COR-L47 (cell line): Measurements from ENCODE around the gene EVA1C.
"Not testable (repeated sequence)": the region's sequence is repeated elsewhere in the genome, so short reads cannot be mapped to it uniquely, and the experiment has no call there.

ENCODE experiments used
- DNase-seq: peaks from one replicate; lab custom pipeline; 2025; lab: John Stamatoyannopoulos, UW

The EVA1C gene

GRCh38 chr21:32424674-32425073, 12.2 kb downstream of the EVA1C start:
- DNase-seq, result no peak

GRCh38 chr21:32425628-32426027, 13.1 kb downstream of the EVA1C start:
- DNase-seq, result no peak

- DNase-seq, result no peak
These were observed 13.6 kb downstream of the EVA1C start for GRCh38 chr21:32426066-32426465.

- DNase-seq, result no peak
These were observed 14.1 kb downstream of the EVA1C start for GRCh38 chr21:32426592-32427051.

- DNase-seq, result no peak
These were observed 15.6 kb downstream of the EVA1C start for GRCh38 chr21:32427958-32428623.

GRCh38 chr21:32432982-32433660, 20.6 kb downstream of the EVA1C start:
- peak; percentile 23 for DNase-seq

- no peak for DNase-seq
These were observed 25.2 kb downstream of the EVA1C start for GRCh38 chr21:32437729-32438128.

- DNase-seq, result no peak
These were observed 30.2 kb downstream of the EVA1C start for GRCh38 chr21:32442566-32443318.

- no peak for DNase-seq
These were observed 32.6 kb downstream of the EVA1C start for GRCh38 chr21:32445101-32445500.

- not testable (repeated sequence) for DNase-seq
These were observed 33.9 kb downstream of the EVA1C start for GRCh38 chr21:32446440-32446839.

- no peak for DNase-seq
These were observed 34.7 kb downstream of the EVA1C start for GRCh38 chr21:32447224-32447623.

GRCh38 chr21:32448803-32449594, 36.5 kb downstream of the EVA1C start:
- DNase-seq, result no peak

GRCh38 chr21:32450881-32451701, 38.6 kb downstream of the EVA1C start:
- DNase-seq, result not testable (repeated sequence)

GRCh38 chr21:32452191-32452590, 39.7 kb downstream of the EVA1C start:
- not testable (repeated sequence) for DNase-seq

GRCh38 chr21:32452641-32453040, 40.1 kb downstream of the EVA1C start:
- no peak for DNase-seq

- DNase-seq, result no peak
These were observed 43.0 kb downstream of the EVA1C start for GRCh38 chr21:32455548-32455947.

GRCh38 chr21:32456497-32456918, 44.0 kb downstream of the EVA1C start:
- no peak for DNase-seq

GRCh38 chr21:32457360-32457840, 44.9 kb downstream of the EVA1C start:
- peak; percentile 11 for DNase-seq

GRCh38 chr21:32457962-32458361, 45.5 kb downstream of the EVA1C start:
- no peak for DNase-seq

GRCh38 chr21:32459972-32460371, 47.5 kb downstream of the EVA1C start:
- no peak for DNase-seq

- no peak for DNase-seq
These were observed 49.0 kb downstream of the EVA1C start for GRCh38 chr21:32461503-32461902.
